Endothelial cell of hepatic sinusoid (primary cell): Measurements from ENCODE around the gene TCHP.
"Not testable (repeated sequence)": the region's sequence is repeated elsewhere in the genome, so short reads cannot be mapped to it uniquely, and the experiment has no call there.

ENCODE experiments used
- in situ Hi-C: cut with HindIII; loops from 2 replicates; pipeline ENCODE4 v1.10.0; 2017; ENCODE audit warnings: low sequenced_read_pairs

TCHP gene

GRCh38 chr12:109902891-109903418 is 2.9 kb downstream of the TCHP start:
- in situ Hi-C loops: no loop called here

- in situ Hi-C loops: loop anchor here (5.0 kb wide), 1 partner anchor 48 kb away; no protein-coding TSS in a partner anchor
Observed at GRCh38 chr12:109905301-109905700, 5.2 kb downstream of the TCHP start.

- in situ Hi-C loops: no loop called here
Observed at GRCh38 chr12:109910254-109910968, 10.3 kb downstream of the TCHP start.

- in situ Hi-C loops: no loop called here
Observed at GRCh38 chr12:109910969-109911348, 10.9 kb downstream of the TCHP start.

- in situ Hi-C loops: no loop called here
Observed at GRCh38 chr12:109912855-109913321, 12.8 kb downstream of the TCHP start.

- in situ Hi-C loops: no loop called here
Observed at GRCh38 chr12:109914461-109914860, 14.4 kb downstream of the TCHP start.

GRCh38 chr12:109915171-109916040 is 15.3 kb downstream of the TCHP start:
- in situ Hi-C loops: no loop called here

- in situ Hi-C loops: no loop called here
Observed at GRCh38 chr12:109916045-109916444, 16.0 kb downstream of the TCHP start.

- in situ Hi-C loops: no loop called here
Observed at GRCh38 chr12:109919456-109919855, 19.4 kb downstream of the TCHP start.

GRCh38 chr12:109920261-109920780 is 20.2 kb downstream of the TCHP start:
- in situ Hi-C loops: no loop called here

- in situ Hi-C loops: no loop called here
Observed at GRCh38 chr12:109921982-109922381, 21.9 kb downstream of the TCHP start.

- in situ Hi-C loops: no loop called here
Observed at GRCh38 chr12:109923038-109923437, 23.0 kb downstream of the TCHP start.

GRCh38 chr12:109923481-109924245 is 23.6 kb downstream of the TCHP start:
- in situ Hi-C loops: no loop called here

GRCh38 chr12:109925185-109925840 is 25.2 kb downstream of the TCHP start:
- in situ Hi-C loops: no loop called here

GRCh38 chr12:109926016-109926415 is 25.9 kb downstream of the TCHP start:
- in situ Hi-C loops: no loop called here

GRCh38 chr12:109926488-109927210 is 26.6 kb downstream of the TCHP start:
- in situ Hi-C loops: no loop called here

GRCh38 chr12:109927622-109928021 is 27.5 kb downstream of the TCHP start:
- in situ Hi-C loops: no loop called here

GRCh38 chr12:109928058-109928656 is 28.1 kb downstream of the TCHP start:
- in situ Hi-C loops: no loop called here

- in situ Hi-C loops: not testable (repeated sequence)
Observed at GRCh38 chr12:109929326-109929725, 29.3 kb downstream of the TCHP start.
